HG02981 (cell line): ENCODE data around the gene APOO.
"Not testable (repeated sequence)": the region's sequence is repeated elsewhere in the genome, so short reads cannot be mapped to it uniquely, and the experiment has no call there.

Experiments used
- ATAC-seq: cut with Tn5 transposase; IDR thresholded peaks from one replicate; pipeline ENCODE4 v1.9.1; 2021; ENCODE audit warnings: mild to moderate bottlenecking, moderate library complexity; ENCODE audit not compliant: unreplicated experiment

Gene APOO

GRCh38 chrX:23904096-23904495, 3.6 kb downstream of the APOO start:
- ATAC-seq, result no peak

DNA sequence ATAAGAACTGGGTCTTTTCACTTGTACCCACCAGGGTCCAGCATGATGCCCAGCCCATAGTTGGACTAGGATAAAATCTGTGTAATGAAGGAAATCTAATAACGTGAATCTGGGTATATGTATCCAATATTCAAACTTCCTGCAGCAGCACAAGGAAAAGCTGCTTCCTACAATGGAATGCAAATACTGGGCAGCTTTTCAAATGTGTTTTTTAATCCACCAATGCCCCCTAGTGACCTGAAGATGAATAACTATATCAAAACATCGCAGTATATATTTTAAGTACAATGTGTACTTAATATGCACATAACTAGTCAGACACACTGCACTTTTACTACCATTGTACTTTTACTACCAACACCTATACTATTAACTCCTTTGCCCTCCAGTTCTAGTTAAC, 5.3 kb downstream of the APOO start:
- no peak for ATAC-seq

GRCh38 chrX:23901805-23902204, 5.9 kb downstream of the APOO start:
- peak; percentile 64 for ATAC-seq

GRCh38 chrX:23901060-23901459, 6.7 kb downstream of the APOO start:
- ATAC-seq, result peak; percentile 44

- no peak for ATAC-seq
Measured at GRCh38 chrX:23900220-23900797, 7.4 kb downstream of the APOO start.

GRCh38 chrX:23898412-23898959, 9.3 kb downstream of the APOO start:
- ATAC-seq, result no peak

DNA sequence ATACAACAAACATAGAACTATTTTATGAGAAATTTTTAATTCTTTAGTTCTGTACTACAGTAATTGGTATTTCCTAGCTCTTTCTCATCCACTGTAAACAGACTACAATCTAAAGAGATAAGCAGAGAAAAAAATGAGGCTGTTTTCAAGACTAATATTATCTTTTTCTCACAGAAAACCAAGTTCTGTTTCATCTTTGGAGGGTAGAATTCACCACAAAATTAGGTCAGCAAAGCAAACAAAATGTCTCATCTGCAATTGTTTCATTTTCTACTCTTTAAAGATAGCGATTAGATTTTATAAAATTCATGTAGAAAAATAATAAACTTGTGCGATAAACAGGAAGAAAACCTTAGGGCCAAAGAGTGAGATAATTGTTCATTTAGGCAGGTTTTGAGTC, 10.8 kb downstream of the APOO start:
- ATAC-seq, result no peak

DNA sequence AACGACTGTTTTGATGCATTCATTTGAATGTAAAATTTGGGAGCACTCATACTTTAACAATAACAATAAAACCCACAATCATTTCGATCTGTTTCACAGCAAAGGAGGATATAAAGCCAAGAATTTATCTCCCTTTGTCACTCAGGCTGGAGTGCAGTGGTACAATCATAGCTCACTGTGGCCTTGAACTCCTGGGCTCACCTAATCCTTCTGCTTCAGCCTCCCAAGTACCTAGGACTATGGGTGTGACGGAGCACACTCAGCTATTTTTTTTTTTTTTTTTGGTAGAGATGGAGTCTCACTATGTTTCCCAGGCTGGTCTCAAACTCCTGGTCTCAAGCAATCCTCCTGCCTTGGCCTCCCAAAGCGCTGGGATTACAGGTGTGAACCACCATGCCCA, 11.2 kb downstream of the APOO start:
- ATAC-seq, result not testable (repeated sequence)

DNA sequence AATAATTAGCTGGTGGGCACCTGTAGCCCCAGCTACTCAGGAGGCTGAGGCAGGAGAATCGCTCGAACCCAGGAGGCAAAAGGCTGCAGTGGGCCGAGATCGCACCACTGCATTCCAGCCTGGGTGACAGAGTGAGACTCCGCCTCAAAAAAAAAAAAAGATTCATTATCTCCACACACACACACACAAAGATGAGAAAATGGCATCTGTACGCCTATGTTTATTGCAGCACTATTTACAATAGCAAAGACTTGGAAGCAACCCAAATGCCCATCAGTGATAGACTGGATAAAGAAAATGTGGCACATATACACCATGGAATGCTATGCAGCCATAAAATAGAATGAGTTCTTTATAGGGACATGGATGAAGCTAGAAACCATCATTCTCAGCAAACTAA, 12.7 kb downstream of the APOO start:
- not testable (repeated sequence) for ATAC-seq

DNA sequence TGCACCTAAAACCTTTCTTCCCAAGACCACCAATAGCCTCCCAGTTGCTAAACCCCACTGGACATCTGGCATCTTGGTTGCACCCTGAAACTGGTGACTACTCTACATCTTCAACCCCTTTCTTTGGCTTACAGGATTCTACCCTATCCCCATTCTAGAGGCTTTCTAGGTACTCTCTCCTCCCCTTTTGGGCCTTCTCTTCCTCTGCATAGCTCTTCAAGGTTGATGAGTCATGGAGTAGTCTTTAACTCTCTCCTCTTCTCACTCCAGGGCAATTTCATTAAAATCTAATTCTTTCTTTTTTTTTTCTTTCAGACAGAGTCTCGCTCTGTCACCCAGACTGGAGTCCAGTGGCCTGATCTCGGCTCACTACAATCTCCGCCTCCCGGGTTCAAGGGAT, 16.8 kb downstream of the APOO start:
- ATAC-seq, result no peak

- ATAC-seq, result no peak
Measured at GRCh38 chrX:23888887-23889501, 18.7 kb downstream of the APOO start.

DNA sequence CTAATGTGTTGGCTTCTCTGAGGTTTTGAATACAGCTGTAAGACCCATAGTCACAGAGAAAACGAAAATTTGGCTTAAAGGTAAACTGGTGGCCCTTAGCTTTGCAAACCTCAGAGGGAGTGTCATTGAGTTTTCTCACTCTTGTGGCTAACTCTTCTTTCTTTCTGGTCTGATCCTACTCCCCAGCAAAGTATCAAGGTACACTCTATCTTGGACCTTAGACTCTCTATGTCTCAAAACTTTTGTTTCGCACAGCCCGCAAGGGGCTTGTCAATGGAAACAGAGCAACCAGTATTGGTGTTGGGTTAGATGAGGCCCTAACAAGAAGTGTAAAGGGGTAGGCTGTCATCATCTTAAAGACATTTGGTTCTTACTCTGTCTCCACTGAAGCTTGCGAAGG, 19.8 kb downstream of the APOO start:
- ATAC-seq, result no peak

GRCh38 chrX:23887451-23887850, 20.3 kb downstream of the APOO start:
- no peak for ATAC-seq

DNA sequence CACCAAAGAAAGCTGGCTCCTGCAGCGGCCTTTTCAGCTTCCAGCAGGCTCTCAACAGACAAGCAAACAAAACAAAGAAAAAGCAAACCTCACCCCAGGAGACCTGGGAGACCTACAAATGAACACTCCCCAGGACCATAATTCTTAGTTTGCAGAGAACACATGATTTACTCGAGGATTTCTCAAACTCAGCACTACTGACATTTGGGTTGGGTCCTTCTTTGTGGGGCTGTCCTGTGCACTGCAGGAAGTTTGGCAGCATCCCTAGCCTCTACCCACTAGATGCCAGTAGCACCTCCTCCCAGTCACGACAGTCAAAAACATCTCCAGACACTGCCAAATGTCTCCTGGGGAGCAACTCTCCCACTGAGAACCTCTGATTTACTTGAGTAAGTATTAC, 21.9 kb downstream of the APOO start:
- no peak for ATAC-seq

DNA sequence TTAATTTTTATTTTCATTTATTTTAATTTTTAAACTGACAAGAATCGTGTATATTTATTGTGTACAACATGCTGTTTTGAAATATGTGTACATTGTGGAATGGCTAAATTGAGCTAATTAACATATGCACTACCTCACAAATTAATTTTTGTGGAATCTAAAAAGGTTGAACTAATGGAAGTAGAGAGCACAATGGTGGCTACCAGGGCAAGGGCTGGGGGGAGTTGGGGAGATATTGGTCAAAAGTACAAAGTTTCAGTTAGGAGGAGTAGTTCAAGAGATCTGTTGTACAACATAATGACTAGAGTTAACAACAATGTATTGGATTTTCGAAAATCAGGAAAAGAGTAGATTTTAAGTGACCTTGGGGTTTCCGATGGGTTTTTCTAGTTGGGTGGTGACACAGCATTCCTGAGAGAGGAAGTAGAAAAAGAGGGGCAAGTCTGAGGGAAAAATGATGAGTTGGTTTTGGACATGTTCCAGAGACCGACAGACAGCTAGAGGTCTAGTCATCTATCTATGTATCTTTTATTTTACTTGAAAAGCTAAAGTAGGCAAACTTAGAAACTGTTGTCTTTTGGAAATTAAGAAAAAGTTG, 23.2 kb downstream of the APOO start:
- no peak for ATAC-seq

DNA sequence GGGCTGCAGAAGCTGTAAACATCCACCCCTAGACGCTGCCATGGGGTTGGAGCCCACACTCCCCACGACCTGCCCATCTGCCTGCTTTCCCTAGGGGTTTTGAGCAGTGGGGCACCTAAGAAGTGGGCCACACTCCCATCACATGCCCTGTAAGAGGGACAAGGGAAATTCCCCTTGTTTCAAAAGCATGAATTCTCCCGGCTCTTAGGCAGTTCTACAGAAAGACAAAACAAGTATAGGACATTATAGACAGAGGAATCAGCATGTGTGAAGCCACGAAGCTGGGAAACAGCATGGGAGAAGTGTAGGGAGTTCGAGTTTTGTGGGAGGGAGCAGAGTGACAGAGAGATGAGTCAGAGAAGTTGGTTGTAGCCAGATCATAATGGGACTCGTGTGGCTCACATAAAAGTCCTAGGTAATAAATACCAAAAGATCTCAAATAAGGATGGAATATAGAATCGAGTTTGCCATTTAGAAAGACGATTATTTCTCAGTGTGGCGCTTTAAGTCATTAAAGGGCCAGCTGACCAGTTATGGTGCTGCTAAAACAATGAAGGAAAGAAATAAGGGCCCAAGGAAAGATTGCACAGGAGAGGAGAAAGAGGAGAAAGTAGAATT, 23.9 kb downstream of the APOO start:
- ATAC-seq, result no peak

DNA sequence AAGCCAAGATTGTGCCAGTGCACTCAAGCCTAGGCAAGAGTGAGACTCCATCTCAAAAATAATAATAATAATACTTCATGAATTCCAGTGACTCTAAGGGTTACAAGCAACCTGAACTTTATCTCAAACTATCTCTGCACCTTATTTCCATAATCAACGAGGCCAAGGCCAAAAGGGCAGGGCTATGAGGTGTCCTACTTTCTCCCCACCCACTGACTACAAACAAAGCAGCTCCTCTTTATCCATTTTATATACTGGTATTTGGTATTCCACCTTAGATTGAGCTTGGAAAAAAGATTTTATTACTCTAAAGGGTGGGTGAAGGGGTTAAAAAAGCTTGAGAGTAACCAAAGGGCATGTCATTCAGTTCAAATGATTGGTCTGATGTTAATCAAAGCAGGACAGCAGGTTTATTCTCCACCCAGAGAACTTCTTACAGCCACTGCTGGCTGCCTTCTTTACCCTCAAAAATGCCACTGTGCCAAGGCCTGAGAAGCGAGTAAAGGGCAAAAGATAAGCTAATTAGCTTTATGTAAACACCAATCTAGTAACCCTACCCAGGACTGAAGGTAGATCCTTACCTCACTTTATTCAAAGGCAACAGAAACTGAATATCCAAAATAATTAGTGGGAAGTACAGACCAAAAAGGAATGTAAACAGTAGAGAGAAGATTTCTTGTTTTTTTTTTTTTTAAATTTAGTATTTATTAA, 28.2 kb downstream of the APOO start:
- no peak for ATAC-seq

DNA sequence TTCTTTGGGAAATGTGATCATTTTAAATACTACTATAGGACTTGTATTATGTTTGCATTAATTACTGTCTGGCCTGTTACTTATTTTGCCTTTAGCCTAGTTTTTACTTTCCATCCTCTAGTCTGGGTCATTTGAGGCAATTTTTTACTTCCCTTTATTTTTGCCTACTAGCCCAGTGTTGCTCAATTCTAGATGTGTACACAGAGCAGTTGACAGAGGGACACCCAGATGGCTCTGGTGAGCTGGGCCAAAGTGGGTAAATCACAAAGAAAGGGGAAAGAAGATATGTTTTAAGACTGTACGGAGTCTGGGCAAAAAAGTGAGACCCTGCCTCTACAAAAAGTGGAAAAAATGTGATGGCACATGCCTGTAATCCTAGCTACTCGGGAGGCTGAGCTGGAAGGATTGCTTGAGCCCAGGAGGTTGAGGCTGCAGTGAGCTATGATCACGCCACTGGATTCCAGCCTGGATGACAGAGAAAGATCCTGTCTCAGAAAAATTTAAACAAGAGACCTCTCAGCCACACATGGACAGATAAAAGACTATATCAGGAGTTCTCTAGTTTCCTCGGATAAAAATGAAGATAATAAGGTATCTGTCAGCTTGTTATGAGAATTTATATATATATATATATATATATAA, 35.7 kb downstream of the APOO start:
- no peak for ATAC-seq

GRCh38 chrX:23870041-23870440, 37.7 kb downstream of the APOO start:
- ATAC-seq, result no peak

DNA sequence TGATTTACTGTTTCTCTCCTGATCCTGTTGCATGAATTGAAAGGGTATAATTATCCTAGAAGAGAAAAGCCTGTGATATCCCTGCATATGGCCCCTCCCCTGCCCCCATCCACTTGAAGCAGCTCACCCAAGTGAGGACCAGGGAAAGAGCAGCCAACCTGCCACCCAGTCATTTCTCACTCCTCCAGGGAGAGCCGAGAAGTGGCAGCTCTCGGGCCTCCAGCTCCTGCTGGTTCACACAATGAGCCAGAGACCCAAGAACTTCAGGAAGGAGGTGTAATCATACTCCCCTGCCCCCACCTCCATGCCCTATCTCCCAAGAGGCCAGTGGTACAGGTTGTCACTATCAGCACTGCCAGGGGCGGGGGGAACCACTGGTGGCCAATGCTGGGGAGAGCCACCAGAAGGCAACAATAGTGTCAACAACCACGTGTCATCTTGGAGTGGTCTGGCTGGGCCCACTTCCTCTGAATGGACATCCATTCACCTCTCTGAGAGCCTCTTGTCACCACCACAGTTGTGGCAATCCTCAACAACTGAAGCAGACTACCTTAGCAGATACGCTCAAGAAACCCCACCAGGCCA, 42.9 kb downstream of the APOO start:
- ATAC-seq, result no peak
